MM.1S (cell line): ENCODE measurements around the gene ZNF324.

ENCODE experiments used
- DNase-seq: peaks from one replicate; pipeline ENCODE4 v3.0.0-alpha.2; 2015
- H2AFZ ChIP-seq: fragments of 300-600 bp; sonication (generic); 2 replicates; pipeline ENCODE4 v1.6.0; 2016; ENCODE audit warnings: antibody characterized with exemption, low read length
- H3F3A ChIP-seq: fragments of 300-600 bp; sonication (generic); 2 replicates; pipeline ENCODE4 v1.6.1; 2016; ENCODE audit warnings: mild to moderate bottlenecking, antibody characterized with exemption, low read length, moderate library complexity, mixed read lengths; ENCODE audit not compliant: insufficient read depth
- H3K27ac ChIP-seq: fragments of 300-600 bp; sonication (generic); 2 replicates; pipeline ENCODE4 v1.5.1; 2016; ENCODE audit warnings: mild to moderate bottlenecking, low read length
- H3K27me3 ChIP-seq: fragments of 300-600 bp; sonication (generic); replicated peaks from 2 replicates; pipeline ENCODE4 v1.6.0; 2016; ENCODE audit warnings: low read length; ENCODE audit not compliant: insufficient read depth
- H3K36me3 ChIP-seq: fragments of 300-600 bp; sonication (generic); replicated peaks from 2 replicates; pipeline ENCODE4 v1.6.1; 2016; ENCODE audit warnings: mild to moderate bottlenecking, low read length, mixed read lengths; ENCODE audit not compliant: insufficient read depth
- H3K4me1 ChIP-seq: fragments of 300-600 bp; sonication (generic); 2 replicates; pipeline ENCODE4 v1.6.1; 2016; ENCODE audit warnings: low read length, mixed read lengths
- H3K4me2 ChIP-seq: fragments of 300-600 bp; sonication (generic); 2 replicates; pipeline ENCODE4 v1.6.0; 2016; ENCODE audit warnings: low read depth, low read length
- H3K4me3 ChIP-seq: fragments of 300-600 bp; sonication (generic); 2 replicates; pipeline ENCODE4 v1.5.1; 2016; ENCODE audit warnings: low read length, mixed read lengths
- H3K79me2 ChIP-seq: fragments of 300-600 bp; sonication (generic); 2 replicates; pipeline ENCODE4 v1.6.1; 2016; ENCODE audit warnings: mixed run types, low read length, mixed read lengths
- H3K9ac ChIP-seq: fragments of 300-600 bp; sonication (generic); 2 replicates; pipeline ENCODE4 v1.6.1; 2016; ENCODE audit warnings: low read length, mixed read lengths
- H3K9me2 ChIP-seq: fragments of 300-600 bp; sonication (generic); replicated peaks from 2 replicates; pipeline ENCODE4 v1.6.1; 2016; ENCODE audit warnings: mild to moderate bottlenecking, low read length, mixed read lengths; ENCODE audit not compliant: insufficient read depth
- H3K9me3 ChIP-seq: fragments of 300-600 bp; sonication (generic); replicated peaks from 2 replicates; pipeline ENCODE4 v1.6.1; 2016; ENCODE audit warnings: mild to moderate bottlenecking, low read length, mixed read lengths; ENCODE audit not compliant: insufficient read depth
- H4K20me1 ChIP-seq: fragments of 300-600 bp; sonication (generic); 2 replicates; pipeline ENCODE4 v1.6.1; 2016; ENCODE audit warnings: mild to moderate bottlenecking, low read length, moderate library complexity, mixed read lengths; ENCODE audit not compliant: insufficient read depth
- EZH2 ChIP-seq: fragments of 300-600 bp; sonication (generic); optimal IDR thresholded peaks from 2 replicates; pipeline ENCODE3; 2017; ENCODE audit warnings: low read depth, mild to moderate bottlenecking, antibody characterized with exemption, low read length, mixed read lengths
- EZH2phosphoT487 ChIP-seq: fragments of 300-600 bp; sonication (generic); IDR thresholded peaks from 2 replicates; pipeline ENCODE4 v1.6.1; 2018; ENCODE audit warnings: antibody characterized with exemption, low read length
- TF ChIP-seq, protein P1 (sequence below): fragments of 300-600 bp; sonication (generic); IDR thresholded peaks from 2 replicates; pipeline ENCODE4 v1.5.1; 2016; ENCODE audit warnings: antibody characterized with exemption, low read length, mixed read lengths

ZNF324 gene

DNA sequence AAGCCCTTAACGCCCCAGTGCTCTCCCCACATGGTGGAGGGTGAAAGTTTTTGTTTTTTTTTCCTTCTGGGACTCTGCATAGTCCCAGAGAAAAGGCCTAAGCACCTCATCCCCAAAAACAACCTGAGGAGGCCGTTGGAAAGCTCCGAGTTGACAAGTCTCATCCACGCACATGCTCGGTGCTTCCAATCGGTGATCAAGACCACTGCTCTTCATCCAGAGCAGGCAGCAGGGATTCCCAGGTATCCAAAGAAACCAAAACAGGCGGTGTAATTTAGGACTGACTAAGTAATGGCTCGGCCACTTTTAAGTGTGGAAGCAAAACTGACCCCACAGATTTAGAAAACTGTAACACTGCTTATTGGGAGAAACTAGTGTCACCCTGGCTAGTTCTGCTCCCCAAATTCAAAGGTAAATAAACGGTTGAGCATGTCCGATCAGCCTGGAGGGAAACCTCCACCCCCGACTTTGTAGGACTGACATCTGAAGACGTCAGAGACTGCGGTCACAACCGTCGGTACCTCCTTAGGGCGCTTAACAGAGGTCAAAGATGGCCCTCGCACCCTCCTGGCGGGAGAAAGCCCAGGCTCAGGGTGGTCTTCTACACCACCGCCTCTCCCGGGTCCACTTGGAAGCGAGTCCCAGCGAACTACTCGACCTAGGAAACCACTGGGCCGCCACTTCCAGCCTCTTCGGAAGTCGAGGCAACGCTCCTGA, 8.3 kb downstream of the ZNF324 start:
- H3F3A ChIP-seq: peaks cover 8% of the 10 kb centered on the region
- DNase-seq: no peak
- H2AFZ ChIP-seq: peak overlapping the region; percentile 89
- H3K9me2 ChIP-seq: no peaks in the 10 kb centered on the region
- H4K20me1 ChIP-seq: no peaks in the 10 kb centered on the region
- H3K36me3 ChIP-seq: 0 out of 2 replicates have a peak, but pooled peaks cover 4% of the 10 kb centered on the region
- H3K4me2 ChIP-seq: peak overlapping the region; percentile 88
- no peak for TF ChIP-seq EZH2phosphoT487
- TF ChIP-seq, protein P1, sequence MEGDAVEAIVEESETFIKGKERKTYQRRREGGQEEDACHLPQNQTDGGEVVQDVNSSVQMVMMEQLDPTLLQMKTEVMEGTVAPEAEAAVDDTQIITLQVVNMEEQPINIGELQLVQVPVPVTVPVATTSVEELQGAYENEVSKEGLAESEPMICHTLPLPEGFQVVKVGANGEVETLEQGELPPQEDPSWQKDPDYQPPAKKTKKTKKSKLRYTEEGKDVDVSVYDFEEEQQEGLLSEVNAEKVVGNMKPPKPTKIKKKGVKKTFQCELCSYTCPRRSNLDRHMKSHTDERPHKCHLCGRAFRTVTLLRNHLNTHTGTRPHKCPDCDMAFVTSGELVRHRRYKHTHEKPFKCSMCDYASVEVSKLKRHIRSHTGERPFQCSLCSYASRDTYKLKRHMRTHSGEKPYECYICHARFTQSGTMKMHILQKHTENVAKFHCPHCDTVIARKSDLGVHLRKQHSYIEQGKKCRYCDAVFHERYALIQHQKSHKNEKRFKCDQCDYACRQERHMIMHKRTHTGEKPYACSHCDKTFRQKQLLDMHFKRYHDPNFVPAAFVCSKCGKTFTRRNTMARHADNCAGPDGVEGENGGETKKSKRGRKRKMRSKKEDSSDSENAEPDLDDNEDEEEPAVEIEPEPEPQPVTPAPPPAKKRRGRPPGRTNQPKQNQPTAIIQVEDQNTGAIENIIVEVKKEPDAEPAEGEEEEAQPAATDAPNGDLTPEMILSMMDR: no peak
- TF ChIP-seq EZH2: no peak
- no peaks in the 10 kb centered on the region for H3K4me1 ChIP-seq
- H3K79me2 ChIP-seq: no peaks in the 10 kb centered on the region
- H3K9me3 ChIP-seq: no peaks in the 10 kb centered on the region
- H3K4me3 ChIP-seq: peak overlapping the region; percentile 79
- H3K9ac ChIP-seq: peak overlapping the region; percentile 67
- no peaks in the 10 kb centered on the region for H3K27me3 ChIP-seq
- H3K27ac ChIP-seq: peak overlapping the region; percentile 76; the same call in 1 of the 2 replicates

DNA sequence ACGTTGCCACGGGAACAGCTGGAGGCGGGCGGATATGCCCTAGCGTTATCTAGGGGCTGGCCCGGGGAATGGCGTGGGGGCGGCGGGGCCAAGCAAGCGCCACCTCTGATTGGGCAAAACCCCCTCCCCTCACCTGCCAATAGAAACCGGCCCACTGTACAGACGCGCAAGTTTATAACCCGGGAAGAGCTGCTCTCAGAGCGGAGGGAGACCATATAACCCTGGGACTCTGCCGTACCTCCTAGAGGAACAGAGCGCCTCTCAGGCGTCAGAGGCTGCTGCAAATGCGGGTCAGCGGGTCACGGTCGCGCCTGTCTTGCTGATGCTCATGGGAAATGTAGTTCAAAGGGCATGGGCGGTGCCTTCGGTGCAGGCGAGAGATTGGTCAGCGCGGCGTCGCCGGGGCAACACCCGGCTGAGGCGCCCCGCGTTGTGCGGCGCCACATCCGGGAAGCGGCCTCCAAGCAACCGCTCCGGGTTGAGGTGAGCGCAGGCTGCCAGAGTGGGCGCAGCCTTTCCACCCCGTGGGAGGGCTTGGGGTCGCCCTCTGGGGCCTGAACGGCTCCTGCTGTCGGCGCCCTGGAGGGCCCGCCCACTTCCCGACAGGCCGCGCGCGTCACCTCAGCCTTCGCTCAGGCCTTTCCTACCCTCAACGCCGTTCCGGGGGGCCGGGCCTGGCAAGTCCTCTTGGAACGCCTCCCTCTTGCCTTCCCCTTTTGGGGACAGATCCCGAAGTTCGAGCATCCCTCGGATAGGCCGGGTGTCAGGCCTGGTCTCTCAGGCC, 9.0 kb downstream of the ZNF324 start, which contains the start of gene ZNF446:
Gene ZNF446 (plus strand): TSS at position 639 of the 784 bp plus-strand sequence. CDS start 867 bp downstream, outside the sequence.
- Histone ChIP-seq H3K9ac (peak within 1 kb of the TSS; percentile 67), H3K9me3 (no peaks in the 10 kb centered on the region), H3F3A (peaks cover 8% of the 10 kb centered on the region), H2AFZ (peak within 1 kb of the TSS; percentile 89), H3K4me2 (peak within 1 kb of the TSS; percentile 88), H3K27me3 (no peaks in the 10 kb centered on the region), H3K27ac (peak within 1 kb of the TSS; percentile 76; the same call in 1 of the 2 replicates), H4K20me1 (no peaks in the 10 kb centered on the region), H3K79me2 (no peaks in the 10 kb centered on the region), H3K4me1 (no peaks in the 10 kb centered on the region), H3K36me3 (0 out of 2 replicates have a peak, but pooled peaks cover 4% of the 10 kb centered on the region), H3K9me2 (no peaks in the 10 kb centered on the region), H3K4me3 (peak within 1 kb of the TSS; percentile 79)
- TF ChIP-seq, protein P1: no peak
- TF ChIP-seq EZH2 (no peak), EZH2phosphoT487 (no peak)
- DNase-seq: peak; percentile 96

DNA sequence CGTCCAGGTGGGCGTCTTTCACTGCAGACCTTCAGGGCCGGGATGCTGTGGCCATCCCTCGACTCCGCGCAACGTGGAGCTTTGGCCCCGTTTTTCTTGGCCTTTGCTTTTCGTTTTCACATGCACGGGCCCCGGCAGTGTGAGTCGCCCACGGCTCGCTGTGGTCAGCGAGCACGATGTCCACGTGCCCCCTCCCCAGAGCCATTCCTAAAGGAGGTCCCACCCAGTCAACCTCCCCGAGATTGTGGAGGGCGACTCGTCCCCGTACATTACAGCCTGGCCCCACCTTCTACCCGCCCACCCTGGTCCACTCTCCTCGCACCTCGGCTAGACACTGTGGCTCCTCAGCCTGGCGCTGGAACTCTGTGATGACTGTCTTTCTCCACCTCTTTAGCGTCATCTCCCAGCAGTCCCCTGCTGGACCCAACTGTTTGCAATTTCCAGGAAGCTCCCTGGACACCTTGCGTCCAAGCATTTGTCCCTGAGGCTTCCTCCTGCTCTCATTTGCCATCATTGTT, 9.7 kb downstream of the ZNF324 start:
- Histone ChIP-seq H3K79me2 (no peaks in the 10 kb centered on the region), H3F3A (peaks cover 8% of the 10 kb centered on the region), H3K9me3 (no peaks in the 10 kb centered on the region), H3K36me3 (0 out of 2 replicates have a peak, but pooled peaks cover 4% of the 10 kb centered on the region), H3K4me3 (peak overlapping the region; percentile 79), H3K9ac (peak overlapping the region; percentile 67), H3K9me2 (no peaks in the 10 kb centered on the region), H3K4me2 (peak overlapping the region; percentile 88), H3K4me1 (no peaks in the 10 kb centered on the region), H4K20me1 (no peaks in the 10 kb centered on the region), H3K27ac (peak overlapping the region; percentile 76; the same call in 1 of the 2 replicates), H3K27me3 (no peaks in the 10 kb centered on the region), H2AFZ (peak overlapping the region; percentile 89)
- no peak for DNase-seq
- no peak for TF ChIP-seq EZH2
- TF ChIP-seq, protein P1: no peak
- TF ChIP-seq EZH2phosphoT487: no peak
